NOMO-1 (cell line): ENCODE results near the gene ZNF337.
A peak's percentile ranks its signal among the peaks of the same experiment; 100 is the strongest.
"Not testable (repeated sequence)": the region's sequence is repeated elsewhere in the genome, so short reads cannot be mapped to it uniquely, and the experiment has no call there.

Experiments
- DNase-seq, 2 experiments: peaks; one replicate each; lab custom pipeline; 2025; ENCODE audit not compliant: unreplicated experiment in 2 of 2; lab: John Stamatoyannopoulos, UW

The ZNF337 gene

DNA sequence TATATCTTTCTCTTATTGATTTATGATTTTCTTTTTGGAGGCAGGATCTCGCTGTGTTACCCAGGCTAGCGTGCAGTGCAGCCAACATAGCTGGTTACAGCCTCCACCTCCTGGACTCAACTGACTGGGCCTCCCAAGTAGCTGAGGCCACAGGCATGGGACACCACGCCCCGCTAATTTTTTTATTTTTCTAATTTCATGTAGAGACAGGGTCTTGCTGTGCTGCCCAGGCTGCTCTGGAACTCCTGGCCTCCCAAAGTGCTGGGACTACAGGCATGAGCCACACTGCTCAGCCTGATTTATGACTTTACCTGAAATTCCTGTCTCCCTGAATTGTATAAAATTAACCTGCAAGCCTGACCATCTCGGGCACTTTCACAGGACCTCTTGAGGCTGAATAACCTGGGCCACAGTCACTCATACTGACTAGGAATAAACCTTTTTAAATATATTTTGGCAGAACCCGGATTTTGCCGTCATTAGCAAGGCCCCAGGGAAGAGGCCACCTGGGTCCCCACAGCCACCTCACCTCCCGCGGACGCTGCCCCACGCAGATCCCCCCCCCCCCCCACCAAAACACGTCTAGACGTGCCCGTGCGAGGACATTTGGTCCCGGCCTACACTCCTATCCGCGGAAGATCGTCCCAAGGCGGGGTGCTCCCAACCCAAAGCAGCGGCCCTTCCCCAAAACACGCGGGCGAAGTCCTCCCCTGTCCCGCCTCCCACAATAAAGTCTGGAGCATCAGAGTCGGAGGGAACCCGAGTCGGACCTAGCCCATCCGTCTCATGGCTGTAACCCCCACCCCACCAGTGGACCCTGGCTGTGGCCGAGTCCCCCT is 902 bp downstream of the ZNF337 start:
- DNase-seq: peak in 1 of 2 experiments; percentile 2

DNA sequence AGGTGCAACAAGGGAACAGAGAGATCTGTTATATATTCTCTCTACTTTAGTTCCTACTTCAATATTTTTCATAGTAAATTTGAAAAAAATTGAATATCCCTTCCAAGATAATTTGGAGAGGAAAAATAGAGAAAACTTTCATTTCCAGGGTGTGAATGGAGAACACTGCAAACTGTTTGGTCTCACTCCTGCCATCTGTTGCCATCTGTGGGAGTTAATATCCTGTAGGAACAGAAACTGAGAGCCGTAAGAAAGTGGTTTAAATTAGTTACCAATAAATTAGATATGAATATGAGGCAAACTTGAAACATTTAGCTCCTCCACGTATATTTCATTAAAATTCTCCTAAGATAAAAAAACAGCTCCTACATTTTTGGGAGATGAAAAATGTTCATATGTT is 4.2 kb downstream of the ZNF337 start:
- DNase-seq: no peak

DNA sequence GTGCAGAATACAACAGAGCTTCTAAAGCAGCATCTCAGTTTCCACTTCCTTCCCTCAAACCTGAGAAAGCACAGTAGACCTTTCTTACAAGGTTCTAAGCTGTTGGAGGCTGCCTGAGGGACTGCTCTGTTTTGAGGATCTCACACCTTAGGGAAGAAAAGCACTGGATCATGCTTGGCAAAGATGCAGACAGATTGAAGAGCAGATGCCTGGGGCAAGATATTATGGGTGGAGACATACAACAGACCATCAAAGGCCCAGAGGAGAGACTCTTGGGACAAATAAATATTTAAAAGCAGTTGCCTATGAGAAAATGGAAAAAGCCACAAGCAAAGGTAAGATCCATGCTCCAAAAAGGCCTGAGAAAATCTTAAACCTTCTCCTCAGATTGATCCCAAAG is 6.2 kb downstream of the ZNF337 start:
- no peak for DNase-seq

DNA sequence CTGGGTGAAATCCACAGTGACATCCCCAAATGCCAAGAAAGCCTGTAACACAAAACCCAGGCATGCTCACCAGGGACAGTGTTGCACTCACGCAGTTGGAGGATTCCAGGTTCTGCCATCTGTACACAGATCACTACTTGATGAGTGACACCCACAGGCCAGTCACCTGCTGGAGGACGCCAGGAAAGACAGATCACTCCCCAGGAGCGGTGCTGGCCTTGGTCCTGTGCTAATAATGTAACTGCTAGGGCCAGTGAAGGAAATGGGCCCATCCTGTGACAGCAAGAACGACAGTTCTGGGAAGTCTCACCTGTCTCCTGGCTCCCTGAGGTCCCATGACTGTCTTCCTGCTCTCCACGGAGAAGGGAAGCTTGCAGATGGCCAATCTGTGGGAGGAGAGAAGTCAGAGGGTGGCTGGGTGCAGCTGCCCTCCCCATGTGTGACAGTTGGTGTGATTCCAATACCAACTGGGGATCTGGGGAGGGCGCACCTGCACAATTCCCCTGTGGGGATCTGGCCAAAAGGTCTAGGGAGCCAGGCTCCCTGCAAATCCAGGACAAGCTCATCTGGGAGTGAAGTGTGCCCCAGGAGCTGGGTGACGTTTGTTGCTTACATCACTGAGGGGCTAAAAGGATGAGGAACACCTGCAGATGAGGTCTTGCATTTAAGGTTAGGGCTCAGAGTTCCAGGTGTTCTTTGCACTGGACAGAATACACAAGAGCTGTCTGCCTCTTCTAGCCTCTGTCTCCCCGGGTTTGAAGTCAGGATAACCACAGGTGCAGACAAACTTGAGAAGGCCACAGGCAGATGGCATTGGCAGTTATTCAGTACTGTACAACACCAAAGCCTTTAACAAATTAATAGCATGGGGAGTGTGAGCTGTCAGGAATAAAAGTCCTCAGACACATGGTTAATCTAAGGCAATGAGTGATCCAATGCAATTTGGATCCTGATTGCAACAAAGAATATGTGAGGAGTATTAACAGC is 10.3 kb downstream of the ZNF337 start:
- DNase-seq: no peak

DNA sequence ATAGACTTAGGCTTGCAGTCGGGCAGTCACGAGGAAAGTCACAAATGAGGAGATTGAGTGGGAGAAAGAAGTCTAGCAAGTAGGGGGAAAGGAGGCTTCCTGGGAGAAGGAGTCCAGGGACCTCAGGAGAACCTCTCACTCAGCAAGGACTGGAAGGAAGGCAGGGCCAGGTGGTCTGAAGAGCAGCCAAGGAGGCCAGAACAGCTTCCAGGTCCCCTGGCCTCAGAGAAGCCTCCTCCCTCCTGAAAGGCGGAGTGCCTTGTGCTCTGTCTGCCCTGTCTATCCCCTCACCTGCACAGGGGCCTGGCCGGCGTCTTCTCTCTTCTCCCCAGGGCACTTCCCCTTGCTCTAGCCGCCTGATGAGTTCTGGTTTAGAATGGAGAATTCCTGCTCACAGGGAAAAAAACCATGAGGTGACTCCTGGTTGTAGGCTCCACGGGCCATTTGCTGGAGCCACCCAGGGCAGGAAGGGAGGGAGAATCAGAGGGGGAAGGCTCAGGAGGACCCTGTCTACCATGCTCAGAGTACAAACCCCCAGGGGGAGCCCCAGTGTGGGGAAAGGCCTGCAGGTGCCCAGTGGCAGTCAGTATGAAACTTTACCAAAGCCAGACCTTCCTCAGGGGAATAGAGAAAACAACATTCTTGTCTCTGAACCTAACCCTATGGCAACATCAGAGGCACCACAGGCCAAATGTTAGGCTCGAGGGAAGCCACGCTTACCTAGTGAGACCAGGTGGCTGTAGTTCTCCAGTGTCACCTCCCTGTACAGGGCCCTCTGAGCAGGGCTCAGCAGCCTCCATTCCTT is 11.2 kb downstream of the ZNF337 start:
- no peak for DNase-seq

DNA sequence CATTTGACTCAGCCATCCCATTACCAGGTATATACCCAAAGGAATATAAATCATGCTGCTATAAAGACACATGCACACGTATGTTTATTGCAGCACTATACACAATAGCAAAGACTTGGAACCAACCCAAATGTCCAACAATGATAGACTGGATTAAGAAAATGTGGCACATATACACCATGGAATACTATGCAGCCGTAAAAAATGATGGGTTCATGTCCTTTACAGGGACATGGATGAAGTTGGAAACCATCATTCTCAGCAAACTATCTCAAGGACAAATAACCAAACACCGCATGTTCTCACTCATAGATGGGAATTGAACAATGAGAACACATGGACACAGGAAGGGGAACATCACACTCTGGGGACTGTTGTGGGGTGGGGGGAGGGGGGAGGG is 12.8 kb downstream of the ZNF337 start:
- DNase-seq: not testable (repeated sequence)

DNA sequence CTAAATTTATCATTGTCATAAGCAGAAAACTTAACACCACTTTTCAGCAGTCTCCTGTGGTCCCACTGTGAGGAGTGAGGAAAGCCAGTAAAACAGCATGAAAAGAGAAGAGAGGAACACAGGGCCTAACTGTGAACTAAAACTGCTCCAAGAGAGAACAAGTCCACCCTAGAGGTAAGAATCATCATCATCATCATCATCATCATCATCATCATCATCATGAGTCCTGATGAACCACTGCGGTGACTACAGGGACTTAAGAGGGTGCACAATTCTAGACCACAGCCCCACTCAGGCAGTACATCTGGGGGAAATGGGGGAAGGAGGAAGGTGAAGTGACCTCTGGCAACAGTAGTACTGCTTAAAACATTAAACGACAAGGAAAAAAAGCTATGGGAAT is 13.6 kb downstream of the ZNF337 start:
- no peak for DNase-seq

DNA sequence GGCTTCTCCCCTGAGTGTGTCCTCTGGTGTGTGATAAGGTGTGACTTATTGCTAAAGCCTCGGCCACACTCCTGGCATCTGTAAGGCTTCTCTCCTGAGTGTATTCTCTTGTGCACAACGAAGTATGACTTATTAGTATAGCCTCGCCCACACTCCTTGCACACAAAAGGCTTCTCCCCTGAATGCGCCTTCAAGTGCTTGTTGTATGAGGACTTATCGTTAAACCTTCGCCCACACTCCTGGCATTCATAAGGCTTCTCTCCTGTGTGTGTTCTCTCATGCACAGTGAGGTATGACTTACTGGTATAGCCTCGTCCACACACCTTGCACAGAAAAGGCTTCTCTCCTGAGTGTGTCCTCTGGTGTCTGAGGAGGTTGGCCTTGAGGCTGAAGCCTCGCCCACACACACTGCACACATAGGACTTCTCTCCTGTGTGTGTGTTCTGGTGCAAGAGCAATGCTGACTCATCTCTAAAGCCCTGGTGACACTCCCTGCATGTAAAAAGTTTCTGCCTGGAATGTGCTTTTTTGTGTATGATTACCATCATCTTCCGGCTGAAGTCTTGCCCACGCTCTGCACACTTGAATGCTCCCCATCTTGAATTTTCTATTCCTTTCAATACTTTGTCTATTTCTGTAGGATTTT is 20.4 kb downstream of the ZNF337 start:
- DNase-seq: no peak

DNA sequence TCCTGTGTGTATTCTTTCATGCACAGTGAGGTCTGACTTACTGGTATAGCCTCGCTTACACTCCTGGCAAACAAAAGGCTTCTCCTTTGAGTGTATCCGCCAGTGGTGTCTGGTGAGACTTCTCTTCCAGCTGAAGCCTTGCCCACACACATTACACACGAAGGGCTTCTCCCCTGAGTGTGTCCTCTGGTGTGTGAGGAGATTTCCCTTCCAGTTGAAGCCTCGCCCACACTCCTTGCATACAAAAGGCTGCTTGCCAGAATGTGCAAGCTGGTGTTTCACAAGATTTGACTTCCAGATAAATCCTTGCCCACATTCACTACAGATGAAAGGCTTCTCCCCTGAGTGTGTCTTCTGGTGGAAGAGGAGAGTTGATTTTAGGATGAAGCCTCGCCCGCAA is 21.5 kb downstream of the ZNF337 start:
- DNase-seq: no peak

DNA sequence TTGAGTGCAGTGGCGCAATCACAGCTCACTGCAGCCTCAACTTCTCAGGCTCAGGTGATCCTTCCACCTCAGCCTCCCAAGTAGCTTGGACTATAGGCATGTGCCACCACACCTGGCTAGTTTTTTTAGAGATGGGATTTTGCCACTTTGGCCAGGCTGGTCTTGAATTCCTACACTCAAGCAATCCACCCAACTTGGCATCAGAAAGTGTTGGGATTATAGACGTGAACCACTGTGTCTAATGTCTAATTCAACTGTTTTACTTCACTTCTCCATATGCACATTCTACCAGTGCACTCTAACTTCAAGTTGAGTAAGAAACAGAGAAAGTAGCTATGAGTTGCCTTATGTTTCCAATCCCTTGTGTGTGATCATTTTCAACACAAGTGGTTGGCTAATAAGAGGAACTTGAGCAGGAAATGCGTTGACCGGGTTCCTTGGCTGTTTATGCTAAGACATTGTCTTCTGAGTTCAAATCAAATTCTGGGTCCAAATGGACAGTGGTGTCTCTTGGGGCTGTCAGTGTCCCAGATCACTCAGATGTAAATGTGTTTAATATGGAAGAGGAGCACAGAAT is 23.9 kb downstream of the ZNF337 start:
- peak; percentile 0 to 58 for DNase-seq

DNA sequence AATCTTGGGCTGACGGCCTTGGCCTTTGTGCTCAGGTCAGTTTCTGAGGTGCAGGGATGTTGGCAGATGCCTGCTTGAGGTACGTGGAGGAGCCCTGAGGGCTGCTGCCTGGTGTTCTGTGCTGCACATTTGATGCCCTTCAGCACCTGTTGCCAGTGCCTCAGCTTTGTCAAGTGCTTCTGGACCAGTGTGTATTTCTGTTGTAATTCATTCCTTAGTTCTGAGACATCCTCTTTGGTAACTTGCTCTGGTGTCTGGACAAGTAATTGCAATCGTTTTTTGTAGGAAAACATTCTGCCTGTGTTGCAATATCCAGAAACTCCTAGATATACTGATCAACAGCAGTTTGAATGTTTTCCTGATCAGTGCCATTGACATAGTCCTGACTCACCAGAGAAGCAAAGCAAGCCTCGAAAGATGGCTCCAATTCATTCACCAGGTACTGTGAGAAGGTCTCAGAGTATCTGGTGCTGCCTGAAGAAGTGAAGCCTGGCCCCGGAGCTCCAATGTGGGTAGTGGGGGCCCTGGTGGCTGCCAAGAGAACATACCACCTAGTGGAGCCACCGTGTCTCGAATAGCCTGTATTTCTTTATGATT is 26.7 kb downstream of the ZNF337 start:
- no peak for DNase-seq

DNA sequence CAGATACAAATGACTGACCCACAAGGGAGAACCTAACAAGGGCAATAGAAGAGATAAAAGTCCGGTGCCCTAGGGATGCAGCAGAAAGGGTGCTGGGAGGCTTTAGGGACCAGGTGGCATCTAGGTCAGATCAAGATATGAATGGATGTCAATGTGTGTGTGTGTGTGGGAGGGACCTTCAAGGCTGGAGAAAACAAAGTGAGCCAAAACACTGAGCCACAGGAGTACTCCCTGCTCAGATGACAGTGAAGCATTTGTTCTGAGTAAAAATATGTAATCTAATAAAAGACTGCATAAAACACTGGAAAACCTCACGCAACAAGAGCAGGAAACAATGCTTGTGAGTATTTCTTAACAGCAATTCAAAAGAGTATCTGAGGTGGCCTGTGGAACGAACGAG is 28.2 kb downstream of the ZNF337 start:
- DNase-seq: no peak

DNA sequence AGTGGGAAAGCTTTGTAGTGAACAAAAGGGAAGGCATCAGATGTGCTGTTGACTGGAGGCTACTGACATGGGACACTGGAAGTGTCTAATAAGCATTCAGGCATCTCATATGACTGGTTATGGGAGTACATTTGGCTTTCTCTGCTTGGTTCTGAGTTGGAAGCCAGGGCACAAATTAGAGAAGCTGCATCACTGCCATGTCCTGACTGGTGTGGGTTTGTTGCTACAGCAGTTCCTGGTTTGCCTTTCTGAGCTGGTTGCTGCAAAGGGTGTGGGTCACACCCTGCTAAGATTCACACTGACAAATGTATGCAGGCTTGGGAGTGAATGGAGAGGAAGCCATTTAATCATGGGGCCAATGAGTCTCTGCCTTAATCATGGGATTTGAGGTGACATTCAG is 36.7 kb downstream of the ZNF337 start:
- DNase-seq: no peak

DNA sequence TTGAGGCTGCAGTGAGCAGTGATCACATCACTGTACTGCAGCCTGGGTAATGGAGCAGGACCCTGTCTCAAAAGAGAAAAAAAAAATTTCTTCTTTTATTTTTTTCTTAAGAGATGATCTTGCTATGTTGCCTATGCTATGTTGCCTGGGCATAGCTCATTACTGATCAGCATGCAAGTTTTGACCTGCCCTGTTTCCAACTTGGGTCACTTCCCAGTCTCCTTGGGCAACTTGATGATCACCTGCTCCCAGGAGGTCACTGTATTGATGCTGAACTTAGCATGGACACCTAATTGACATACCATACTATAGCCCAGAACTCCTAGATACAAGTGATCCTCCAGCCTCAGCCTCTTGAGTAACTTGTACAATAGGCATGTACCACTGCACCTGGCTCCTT is 42.2 kb downstream of the ZNF337 start:
- DNase-seq: no peak

DNA sequence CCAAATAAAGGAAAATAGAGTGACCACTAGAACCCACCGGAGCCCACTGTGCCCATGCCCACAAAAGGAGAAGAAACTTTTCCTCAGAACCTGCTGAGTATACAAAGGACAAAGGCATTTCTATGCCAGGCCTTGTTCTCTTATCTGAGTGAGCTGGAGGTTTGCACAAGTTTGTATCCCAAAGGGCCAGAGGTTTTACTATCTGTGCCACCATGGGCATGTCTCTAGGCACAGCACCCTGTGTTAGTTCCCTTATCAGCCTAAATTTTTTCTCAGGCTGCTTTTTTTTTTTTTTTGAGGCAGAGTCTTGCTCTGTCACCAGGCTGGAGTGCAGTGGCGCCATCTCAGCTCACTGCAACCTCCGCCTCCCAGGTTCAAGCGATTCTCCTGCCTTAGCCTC is 43.8 kb downstream of the ZNF337 start:
- not testable (repeated sequence) for DNase-seq

DNA sequence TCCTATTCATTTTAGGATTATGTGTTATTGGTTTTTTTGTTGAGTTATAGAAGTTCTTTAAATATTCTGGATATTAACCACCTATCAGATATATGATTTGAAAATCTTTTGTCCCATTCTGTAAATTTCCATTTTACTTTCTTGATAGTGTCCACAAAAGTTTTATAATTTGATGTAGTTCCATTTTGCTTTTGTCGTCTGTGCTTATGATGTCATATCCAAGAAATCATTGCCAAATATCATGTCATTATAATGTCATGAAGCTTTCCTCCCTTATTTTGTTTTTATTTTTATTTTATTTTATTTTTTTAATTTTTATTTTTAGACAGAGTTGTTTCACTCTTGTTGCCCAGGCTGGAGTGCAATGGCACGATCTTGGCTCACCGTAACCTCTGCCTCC is 51.8 kb downstream of the ZNF337 start:
- DNase-seq: no peak

DNA sequence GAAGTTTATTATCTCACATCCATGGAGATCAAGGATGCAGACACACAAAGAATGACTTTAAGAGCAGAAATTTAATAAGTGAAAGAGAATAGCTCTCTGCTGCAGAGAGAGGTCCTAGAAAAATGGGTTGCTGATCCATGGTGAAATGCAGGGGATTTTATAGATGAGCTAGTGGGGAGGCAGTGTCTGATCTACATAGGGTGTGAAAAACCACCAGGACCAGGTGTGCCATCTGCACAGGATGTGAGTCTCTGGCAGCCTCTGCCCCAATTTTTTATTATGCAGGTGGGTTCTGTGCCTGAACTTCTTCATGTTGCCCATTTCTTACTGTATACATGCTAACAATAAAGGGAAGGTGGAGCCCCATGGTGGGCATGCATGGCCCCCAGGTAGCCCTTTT is 52.9 kb downstream of the ZNF337 start:
- DNase-seq: no peak

DNA sequence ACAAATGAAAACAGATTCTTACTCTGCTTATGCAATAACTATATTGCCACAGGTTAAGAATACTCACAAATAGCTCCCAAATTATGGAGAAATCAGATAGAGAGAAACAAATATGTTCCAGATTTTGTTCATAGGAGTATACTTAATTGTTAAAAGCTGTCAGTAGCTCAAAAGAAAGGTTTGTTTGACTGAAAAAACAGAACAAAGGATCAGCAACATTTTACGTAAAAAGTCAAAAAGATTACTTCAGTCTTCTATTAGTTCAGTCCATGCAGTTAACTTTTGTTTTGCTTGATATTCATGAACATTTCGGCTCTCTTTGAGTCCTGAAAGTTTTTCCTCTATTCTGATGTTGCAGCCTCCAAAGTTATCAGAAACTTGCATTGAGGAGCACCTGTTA is 59.4 kb downstream of the ZNF337 start:
- no peak for DNase-seq

DNA sequence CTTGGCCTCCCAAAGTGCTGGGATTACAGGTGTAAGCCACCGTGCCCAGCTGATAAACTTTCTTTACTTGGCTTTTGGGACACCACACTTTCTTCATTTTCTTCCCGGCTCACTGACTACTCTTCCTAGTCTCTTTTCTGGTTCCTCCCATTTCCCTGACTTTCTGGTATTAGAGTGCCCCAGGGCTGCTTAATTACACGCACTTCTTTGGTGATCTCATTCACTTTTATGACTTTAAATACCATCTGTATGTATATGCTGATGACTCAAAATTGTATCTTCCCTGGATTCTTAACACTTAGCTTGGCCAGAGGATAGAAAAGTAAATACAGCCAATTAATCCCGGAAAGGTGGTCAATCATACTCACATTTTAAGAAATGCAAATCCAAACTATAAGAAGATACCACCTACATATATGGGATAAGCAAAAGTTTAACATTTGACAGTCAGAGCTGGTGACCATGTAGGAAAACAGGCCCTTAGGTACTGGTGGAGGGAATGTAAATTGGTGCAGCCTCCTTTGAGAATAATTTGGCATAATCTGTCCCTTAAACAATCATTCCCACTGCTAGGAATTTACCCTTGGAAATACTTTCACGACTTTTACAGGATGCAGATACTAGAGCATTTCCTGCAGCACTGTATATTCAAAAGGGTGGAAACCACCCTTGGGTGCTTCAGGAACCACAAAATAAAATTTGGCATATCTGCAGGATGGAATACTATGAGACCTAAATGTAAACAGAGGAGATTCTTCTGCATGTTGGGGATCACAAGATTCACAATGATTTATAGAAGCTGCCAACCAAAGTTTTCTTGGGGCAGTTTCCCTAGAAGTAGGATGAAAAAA is 63.5 kb downstream of the ZNF337 start:
- no peak for DNase-seq
